Right lobe of liver (tissue), 4 donors: Measurements from ENCODE around the gene TCOF1.

Source experiments
- CTCF ChIP-seq, 4 donors: fragments of 200-600 bp in 3 of 4; fragments of 450-650 bp in 1 of 4; IDR thresholded peaks; one replicate each; pipeline versions ENCODE4 v1.5.1 to v1.8.0; 2016 to 2022; ENCODE audit warnings: antibody characterized with exemption in 4 of 4, mild to moderate bottlenecking in 2 of 4
- POLR2A ChIP-seq: fragments of 450-650 bp; IDR thresholded peaks from one replicate; pipeline ENCODE4 v1.6.1; 2017; ENCODE audit warnings: antibody characterized with exemption, mild to moderate bottlenecking
- donor health status: DM: no; HTN: no; CAD: no.
- donor health status: DM: no; HTN: no; CAD: no.
- donor health status: DM: no; HTN: yes; CAD: no.

GRCh38 chr5:150342583-150342982 is 14.9 kb upstream of the TCOF1 start:
- TF ChIP-seq CTCF (IDR thresholded peaks at IDR 0.05) (no peak), POLR2A (no peak)
